Fibroblast of lung (primary cell): ENCODE results near the gene NUP205.

Source experiments
- EZH2 ChIP-seq: IDR thresholded peaks from 2 replicates; pipeline ENCODE4 v1.5.1; 2012; ENCODE audit warnings: low read length, control low read depth, mild to moderate bottlenecking; ENCODE audit errors: missing control alignments
- TF ChIP-seq, protein P1 (sequence below), 2 donors: IDR thresholded peaks in 1 of 2; conservative IDR thresholded peaks in 1 of 2; 1 replicate in 1 of 2; 2 replicates in 1 of 2; pipeline ENCODE4 v1.5.1; 2011 to 2012; ENCODE audit warnings: low read length in 2 of 2, control low read depth in 1 of 2, inconsistent platforms in 1 of 2, low read depth in 1 of 2, mild to moderate bottlenecking in 1 of 2

GRCh38 chr7:135509839-135510591 is 47.7 kb upstream of the NUP205 start, which contains the start of gene CNOT4:
- TF ChIP-seq, protein P1, sequence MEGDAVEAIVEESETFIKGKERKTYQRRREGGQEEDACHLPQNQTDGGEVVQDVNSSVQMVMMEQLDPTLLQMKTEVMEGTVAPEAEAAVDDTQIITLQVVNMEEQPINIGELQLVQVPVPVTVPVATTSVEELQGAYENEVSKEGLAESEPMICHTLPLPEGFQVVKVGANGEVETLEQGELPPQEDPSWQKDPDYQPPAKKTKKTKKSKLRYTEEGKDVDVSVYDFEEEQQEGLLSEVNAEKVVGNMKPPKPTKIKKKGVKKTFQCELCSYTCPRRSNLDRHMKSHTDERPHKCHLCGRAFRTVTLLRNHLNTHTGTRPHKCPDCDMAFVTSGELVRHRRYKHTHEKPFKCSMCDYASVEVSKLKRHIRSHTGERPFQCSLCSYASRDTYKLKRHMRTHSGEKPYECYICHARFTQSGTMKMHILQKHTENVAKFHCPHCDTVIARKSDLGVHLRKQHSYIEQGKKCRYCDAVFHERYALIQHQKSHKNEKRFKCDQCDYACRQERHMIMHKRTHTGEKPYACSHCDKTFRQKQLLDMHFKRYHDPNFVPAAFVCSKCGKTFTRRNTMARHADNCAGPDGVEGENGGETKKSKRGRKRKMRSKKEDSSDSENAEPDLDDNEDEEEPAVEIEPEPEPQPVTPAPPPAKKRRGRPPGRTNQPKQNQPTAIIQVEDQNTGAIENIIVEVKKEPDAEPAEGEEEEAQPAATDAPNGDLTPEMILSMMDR (conservative IDR thresholded peaks at IDR 0.05 in 1 of 2, IDR thresholded peaks at IDR 0.05 in 1 of 2; ENCODE audit: low read depth in 1 of 2, low read length in 2 of 2) = no peak
- no peak for TF ChIP-seq EZH2
